Activated naive CD8-positive, alpha-beta T cell (primary cell): ENCODE measurements around the gene SLC25A5.
"Not testable (repeated sequence)": the region's sequence is repeated elsewhere in the genome, so short reads cannot be mapped to it uniquely, and the experiment has no call there.

Experiments
- H3K27ac Mint-ChIP-seq: one replicate; pipeline ENCODE4 v1.8.0; 2021; ENCODE audit warnings: mixed read lengths
- H3K27me3 Mint-ChIP-seq: one replicate; pipeline ENCODE4 v1.8.0; 2021; ENCODE audit warnings: mixed read lengths
- H3K36me3 Mint-ChIP-seq: one replicate; pipeline ENCODE4 v1.8.0; 2021; ENCODE audit warnings: mixed read lengths
- H3K4me1 Mint-ChIP-seq: one replicate; pipeline ENCODE4 v1.8.0; 2021; ENCODE audit warnings: low read depth, mixed read lengths
- H3K4me3 Mint-ChIP-seq: one replicate; pipeline ENCODE4 v1.8.0; 2021; ENCODE audit warnings: mild to moderate bottlenecking, mixed read lengths
- H3K9me3 Mint-ChIP-seq: one replicate; pipeline ENCODE4 v1.8.0; 2021; ENCODE audit warnings: low read depth, mixed read lengths

SLC25A5 gene

DNA sequence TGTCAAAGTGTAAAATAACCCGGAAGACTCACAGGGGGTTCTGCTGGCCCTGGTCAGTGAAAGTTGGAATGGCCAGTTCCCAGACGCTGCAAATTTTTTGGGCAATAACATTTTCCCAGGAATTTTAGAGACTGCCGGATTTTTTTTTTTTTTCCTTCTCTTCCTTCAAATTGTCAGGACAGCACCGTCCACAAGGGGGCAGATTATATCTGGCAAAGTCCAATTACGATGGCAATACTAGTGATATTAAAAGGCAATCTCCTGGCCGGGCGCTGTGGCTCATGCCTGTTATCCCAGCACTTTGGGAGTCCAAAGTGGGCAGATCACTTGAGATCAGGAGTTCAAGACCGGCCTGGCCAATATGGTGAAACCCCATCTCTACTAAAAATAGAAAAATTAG, 20.5 kb downstream of the SLC25A5 start:
- H3K27ac Mint-ChIP-seq = no peak overlapping the region
- H3K4me1 Mint-ChIP-seq = peaks cover 2% of the 10 kb centered on the region
- H3K27me3 Mint-ChIP-seq = no peaks in the 10 kb centered on the region
- no peak overlapping the region for H3K4me3 Mint-ChIP-seq
- H3K9me3 Mint-ChIP-seq = no peaks in the 10 kb centered on the region
- H3K36me3 Mint-ChIP-seq = no peaks in the 10 kb centered on the region

GRCh38 chrX:119489212-119490074, 21.2 kb downstream of the SLC25A5 start:
- no peak overlapping the region for H3K27ac Mint-ChIP-seq
- no peaks in the 10 kb centered on the region for H3K27me3 Mint-ChIP-seq
- no peaks in the 10 kb centered on the region for H3K9me3 Mint-ChIP-seq
- no peak overlapping the region for H3K4me3 Mint-ChIP-seq
- no peaks in the 10 kb centered on the region for H3K36me3 Mint-ChIP-seq
- H3K4me1 Mint-ChIP-seq = peaks cover 2% of the 10 kb centered on the region

GRCh38 chrX:119492463-119492862, 24.2 kb downstream of the SLC25A5 start:
- Mint-ChIP-seq H3K4me3 (no peak overlapping the region), H3K4me1 (peaks cover 10% of the 10 kb centered on the region), H3K9me3 (no peaks in the 10 kb centered on the region)

GRCh38 chrX:119493851-119494495, 25.7 kb downstream of the SLC25A5 start:
- H3K4me3 Mint-ChIP-seq, H3K27ac Mint-ChIP-seq, H3K4me1 Mint-ChIP-seq, H3K27me3 Mint-ChIP-seq, H3K9me3 Mint-ChIP-seq, H3K36me3 Mint-ChIP-seq: not testable (repeated sequence)

More at GRCh38 chrX:119492463-119492862, 24.2 kb downstream of the SLC25A5 start:
- Mint-ChIP-seq H3K27me3 (no peaks in the 10 kb centered on the region), H3K27ac (no peak overlapping the region), H3K36me3 (no peaks in the 10 kb centered on the region)

DNA sequence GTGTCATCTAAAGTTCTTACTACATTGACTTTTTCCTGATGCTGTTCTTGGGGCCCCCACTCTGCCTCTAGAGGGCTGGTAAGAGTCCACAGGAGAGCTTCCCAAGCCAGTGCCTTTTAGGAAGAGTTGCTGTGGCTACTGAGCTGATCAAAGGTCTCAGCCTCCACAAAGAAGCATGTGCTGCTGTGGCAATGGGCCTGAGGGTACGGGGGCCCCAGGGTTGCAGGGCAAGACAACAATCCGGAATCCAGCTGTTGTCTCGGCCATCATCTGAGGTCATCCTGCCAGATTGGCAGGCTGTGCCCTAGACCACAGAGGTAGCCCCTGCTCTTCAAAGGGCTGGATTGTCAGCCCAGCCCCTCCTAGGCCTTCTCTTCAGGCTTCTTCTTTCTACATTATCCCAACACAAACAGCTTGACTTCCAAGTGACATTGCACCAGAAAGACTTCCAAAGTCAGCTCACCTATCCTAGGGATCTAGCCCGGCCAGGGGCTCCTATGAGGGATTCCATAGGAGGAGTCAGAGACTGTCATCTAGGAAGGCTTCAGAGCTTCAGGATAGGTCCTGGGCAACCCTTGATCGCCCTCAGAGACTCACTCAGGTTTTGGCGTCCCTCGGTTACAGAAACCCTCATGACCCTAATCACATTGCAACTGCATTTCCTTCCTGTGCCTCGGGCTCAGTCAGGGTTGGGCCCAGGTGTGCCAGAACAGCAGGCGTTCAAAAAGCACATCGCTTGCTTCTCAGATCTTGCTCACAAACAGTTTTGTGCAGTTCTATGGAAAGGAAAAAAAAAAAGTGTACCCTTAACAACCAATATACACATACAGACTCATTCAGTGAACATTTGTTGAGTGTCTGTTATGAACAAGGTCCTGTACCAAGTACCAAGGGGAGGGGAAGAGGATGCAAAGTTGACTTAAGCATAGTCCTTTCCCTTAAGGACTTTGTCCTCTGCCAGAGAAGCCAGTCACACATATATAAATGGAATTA, 27.8 kb downstream of the SLC25A5 start:
- peak overlapping the region; percentile 28 for H3K27ac Mint-ChIP-seq
- H3K27me3 Mint-ChIP-seq = no peaks in the 10 kb centered on the region
- no peak overlapping the region for H3K4me3 Mint-ChIP-seq
- H3K36me3 Mint-ChIP-seq = no peaks in the 10 kb centered on the region
- no peaks in the 10 kb centered on the region for H3K9me3 Mint-ChIP-seq
- H3K4me1 Mint-ChIP-seq = peaks cover 10% of the 10 kb centered on the region

DNA sequence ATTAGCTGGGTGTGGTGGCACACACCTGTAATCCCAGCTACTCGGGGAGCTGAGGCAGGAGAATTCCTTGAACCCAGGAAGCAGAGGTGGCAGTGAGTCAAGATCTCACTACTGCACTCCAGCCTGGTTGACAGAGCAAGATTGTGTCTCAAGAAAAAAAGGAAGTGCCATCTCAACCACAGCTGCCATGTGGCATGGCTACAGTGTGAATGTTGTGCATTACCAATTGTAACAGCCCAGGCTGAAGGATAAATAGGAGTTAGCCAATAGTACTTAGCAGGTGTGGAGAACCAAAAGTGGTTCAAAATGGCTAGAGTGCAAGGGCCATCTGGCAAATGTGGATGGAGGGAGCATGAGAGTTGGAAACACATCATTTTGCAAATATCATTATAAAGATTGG, 28.9 kb downstream of the SLC25A5 start:
- peaks cover 14% of the 10 kb centered on the region for H3K4me1 Mint-ChIP-seq
- no peak overlapping the region for H3K27ac Mint-ChIP-seq

GRCh38 chrX:119500061-119500800, 32.0 kb downstream of the SLC25A5 start:
- H3K27me3 Mint-ChIP-seq = no peaks in the 10 kb centered on the region
- H3K9me3 Mint-ChIP-seq = no peaks in the 10 kb centered on the region
- no peak overlapping the region for H3K27ac Mint-ChIP-seq
- peaks cover 20% of the 10 kb centered on the region for H3K4me1 Mint-ChIP-seq
- H3K4me3 Mint-ChIP-seq = no peak overlapping the region
- no peaks in the 10 kb centered on the region for H3K36me3 Mint-ChIP-seq

More for the DNA sequence above, 28.9 kb downstream of the SLC25A5 start:
- Mint-ChIP-seq H3K36me3 (no peaks in the 10 kb centered on the region), H3K9me3 (no peaks in the 10 kb centered on the region), H3K4me3 (no peak overlapping the region), H3K27me3 (no peaks in the 10 kb centered on the region)

GRCh38 chrX:119501511-119502148, 33.4 kb downstream of the SLC25A5 start:
- H3K4me1 Mint-ChIP-seq = peaks cover 12% of the 10 kb centered on the region
- H3K36me3 Mint-ChIP-seq = no peaks in the 10 kb centered on the region
- no peak overlapping the region for H3K27ac Mint-ChIP-seq
- no peak overlapping the region for H3K4me3 Mint-ChIP-seq
- no peaks in the 10 kb centered on the region for H3K27me3 Mint-ChIP-seq
- H3K9me3 Mint-ChIP-seq = no peaks in the 10 kb centered on the region

DNA sequence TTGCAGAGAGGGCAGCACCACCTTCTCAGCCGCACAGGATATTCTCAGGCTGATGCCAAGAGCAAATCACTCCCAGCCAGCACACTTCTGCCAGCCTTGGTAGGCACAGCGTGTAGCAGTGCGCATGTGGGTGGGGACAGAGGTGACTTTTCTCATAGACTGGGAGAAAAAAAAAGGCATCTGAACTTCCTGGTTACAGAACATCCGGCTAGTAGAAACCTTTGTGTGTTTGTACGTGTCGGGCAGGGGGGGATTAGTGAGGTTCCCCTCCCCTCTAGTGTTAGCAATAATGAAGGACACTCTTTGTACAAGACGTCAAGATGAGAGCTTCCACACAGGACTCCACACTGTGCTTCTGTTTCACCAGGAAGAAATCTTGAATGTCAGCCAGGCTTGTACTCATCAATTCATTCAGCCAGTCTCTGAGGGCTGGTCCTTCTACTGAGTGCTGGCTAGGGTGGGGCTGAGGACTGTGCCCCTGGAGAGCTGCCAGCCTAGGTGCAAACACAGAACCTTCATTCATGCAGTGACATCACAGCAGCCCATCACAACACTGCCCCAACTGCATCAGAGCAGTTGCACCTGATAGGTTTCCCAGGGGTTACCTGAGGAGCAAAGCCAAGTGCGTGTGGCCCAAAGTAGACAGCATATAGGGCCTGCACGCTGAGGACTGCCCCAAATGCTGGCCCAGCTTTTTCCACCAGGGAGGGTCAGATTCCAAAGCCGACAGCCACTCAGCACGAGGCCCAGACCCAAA, 34.7 kb downstream of the SLC25A5 start:
- no peaks in the 10 kb centered on the region for H3K27me3 Mint-ChIP-seq

DNA sequence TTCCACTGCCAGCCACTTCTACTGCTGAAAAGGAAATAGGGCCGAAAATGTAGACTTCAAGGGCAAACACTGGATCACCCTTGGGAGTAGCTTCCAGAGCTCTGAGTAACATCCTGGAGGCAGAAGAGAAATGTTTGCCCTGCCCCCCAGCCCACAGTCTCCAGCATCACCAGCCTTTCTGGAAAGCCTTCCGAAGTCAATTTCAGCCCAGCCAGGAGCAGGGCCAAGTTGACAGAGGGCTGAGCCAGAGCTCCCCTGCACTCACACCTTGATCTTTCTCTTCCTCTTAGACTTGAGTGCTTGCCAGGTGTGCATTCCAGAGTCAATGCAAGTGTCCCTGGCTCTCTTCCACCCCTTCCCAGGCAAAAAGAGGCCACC, 35.2 kb downstream of the SLC25A5 start:
- Mint-ChIP-seq H3K36me3 (no peaks in the 10 kb centered on the region), H3K4me3 (no peak overlapping the region), H3K27ac (no peak overlapping the region), H3K4me1 (peaks cover 10% of the 10 kb centered on the region), H3K9me3 (no peaks in the 10 kb centered on the region), H3K27me3 (no peaks in the 10 kb centered on the region)

More for the DNA sequence above, 34.7 kb downstream of the SLC25A5 start:
- Mint-ChIP-seq H3K4me1 (peaks cover 10% of the 10 kb centered on the region), H3K4me3 (no peak overlapping the region), H3K36me3 (no peaks in the 10 kb centered on the region), H3K27ac (peak overlapping the region; percentile 50), H3K9me3 (no peaks in the 10 kb centered on the region)

DNA sequence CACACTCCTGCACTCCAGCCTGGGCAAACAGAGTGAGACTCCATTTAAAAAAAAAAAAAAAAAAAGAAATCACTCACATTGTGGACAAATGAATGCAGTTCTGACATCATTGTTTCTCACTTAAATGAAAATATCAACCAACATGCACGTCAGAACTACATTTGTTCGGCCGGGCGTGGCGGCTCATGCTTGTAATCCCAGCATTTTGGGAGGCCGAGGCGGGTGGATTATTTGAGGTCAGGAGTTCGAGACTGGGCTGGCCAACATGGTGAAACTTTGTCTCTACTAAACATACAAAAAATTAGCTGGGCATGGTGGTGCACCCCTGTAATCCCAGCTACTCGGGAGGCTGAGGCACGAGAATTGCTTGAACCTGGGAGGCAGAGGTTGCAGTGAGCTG, 36.9 kb downstream of the SLC25A5 start:
- H3K9me3 Mint-ChIP-seq, H3K4me1 Mint-ChIP-seq, H3K4me3 Mint-ChIP-seq, H3K27me3 Mint-ChIP-seq, H3K27ac Mint-ChIP-seq, H3K36me3 Mint-ChIP-seq: not testable (repeated sequence)

- no peak overlapping the region for H3K4me3 Mint-ChIP-seq
- no peak overlapping the region for H3K27ac Mint-ChIP-seq
- no peaks in the 10 kb centered on the region for H3K36me3 Mint-ChIP-seq
Measured at GRCh38 chrX:119505945-119506344, 37.7 kb downstream of the SLC25A5 start.

DNA sequence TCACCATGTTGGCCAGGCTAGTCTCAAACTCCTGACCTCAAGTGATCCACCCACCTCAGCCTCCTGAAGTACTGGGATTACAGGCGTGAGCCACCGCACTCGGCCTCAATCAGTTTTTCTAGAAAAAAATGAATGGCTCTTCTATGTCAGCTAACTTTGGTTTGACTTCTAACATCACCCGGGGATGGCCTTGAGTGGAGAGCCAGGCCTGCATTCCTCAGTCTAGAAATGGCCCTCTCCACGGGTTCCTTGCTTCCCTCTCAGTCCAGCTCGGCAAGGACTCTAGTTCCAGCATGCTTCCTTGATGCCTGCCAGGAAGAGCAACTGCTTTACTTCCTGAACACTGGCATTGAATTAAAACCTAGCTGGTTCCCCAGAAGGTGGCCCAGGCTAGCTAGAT, 39.0 kb downstream of the SLC25A5 start:
- no peaks in the 10 kb centered on the region for H3K36me3 Mint-ChIP-seq
- H3K4me3 Mint-ChIP-seq = no peak overlapping the region
- no peaks in the 10 kb centered on the region for H3K9me3 Mint-ChIP-seq
- no peak overlapping the region for H3K27ac Mint-ChIP-seq
- H3K4me1 Mint-ChIP-seq = peaks cover 7% of the 10 kb centered on the region
- H3K27me3 Mint-ChIP-seq = no peaks in the 10 kb centered on the region

More at GRCh38 chrX:119505945-119506344, 37.7 kb downstream of the SLC25A5 start:
- Mint-ChIP-seq H3K4me1 (peaks cover 11% of the 10 kb centered on the region), H3K27me3 (no peaks in the 10 kb centered on the region), H3K9me3 (no peaks in the 10 kb centered on the region)
